Stomach (tissue), 4 donors: Measurements from ENCODE around the gene ABHD17C.

Source experiments
- CTCF ChIP-seq, 7 experiments: fragments of 450-650 bp in 4 of 7; fragments of 200-600 bp in 3 of 7; sonication (generic) in 3 of 7; IDR thresholded peaks; one replicate each; pipeline ENCODE4 v1.5.1; 2016 to 2019; ENCODE audit warnings: antibody characterized with exemption in 7 of 7, control low read depth in 2 of 7, mild to moderate bottlenecking in 1 of 7
- POLR2A ChIP-seq, 4 donors: fragments of 450-650 bp; IDR thresholded peaks; one replicate each; pipeline ENCODE4 v1.6.1; 2016; ENCODE audit warnings: antibody characterized with exemption in 4 of 4, control low read depth in 2 of 4, mild to moderate bottlenecking in 1 of 4, moderate library complexity in 1 of 4

GRCh38 chr15:80778964-80779657, 84.0 kb downstream of the ABHD17C start, which contains the start of gene CEMIP:
- peak in 5 of 7 experiments; percentile 49 to 87 (median 70) for TF ChIP-seq CTCF (IDR thresholded peaks at IDR 0.05)
- no peak for TF ChIP-seq POLR2A (IDR thresholded peaks at IDR 0.05)
